Measurements from ENCODE around the gene BLMH. TPM values are rescaled to one million over a fixed set of nuclear protein-coding genes. Genes with fewer than 3 reads are reported as not detected.

Gene BLMH
- total and polyA plus RNA-seq, 2 experiments from 2014 or later = 21.3 to 28.2 TPM

DNA sequence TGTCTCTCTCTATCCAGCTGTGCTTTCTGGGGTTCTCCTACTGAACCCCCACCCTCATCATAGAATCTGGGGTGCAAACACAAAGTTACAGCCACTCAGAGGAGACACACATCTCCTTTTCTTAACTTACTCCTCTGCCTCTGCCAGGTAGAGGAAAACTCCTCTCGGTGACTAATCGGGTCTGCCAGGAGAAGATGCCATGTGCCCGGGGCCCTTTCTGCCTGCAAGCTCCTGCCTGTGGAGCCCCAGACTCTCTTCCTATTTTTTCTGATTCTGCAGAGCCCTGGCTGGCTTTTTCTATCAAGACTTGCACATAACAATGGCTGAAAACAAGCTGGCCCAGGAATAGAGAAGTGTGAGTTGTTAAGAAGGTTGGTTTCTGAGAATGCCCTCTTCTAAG is 66.6 kb downstream of the BLMH start:
- no peaks in the 10 kb centered on the region for H3K9me3 ChIP-seq (ENCODE audit: low read depth)
- H4K20me1 ChIP-seq (ENCODE audit: insufficient read depth, poor library complexity, severe bottlenecking) = no peaks in the 10 kb centered on the region
- H3K36me3 ChIP-seq (replicated peaks; ENCODE audit: insufficient read depth, low read depth) = no peaks in the 10 kb centered on the region
- no peaks in the 10 kb centered on the region for H3K9me2 ChIP-seq (replicated peaks; ENCODE audit: insufficient read depth)
- no peak overlapping the region for H3K4me2 ChIP-seq
- WGBS (ENCODE audit: low lambda C conversion rate, missing lambda C conversion rate) = 84% methylated on average over 3 of the region's 3 CpGs
- TF ChIP-seq EZH2phosphoT487 (IDR thresholded peaks at IDR 0.05; ENCODE audit: low read depth, severe bottlenecking, unreplicated experiment) (no peak), EZH2 (IDR thresholded peaks at IDR 0.05; ENCODE audit: borderline replicate concordance) (no peak)
- TF ChIP-seq, protein P1, sequence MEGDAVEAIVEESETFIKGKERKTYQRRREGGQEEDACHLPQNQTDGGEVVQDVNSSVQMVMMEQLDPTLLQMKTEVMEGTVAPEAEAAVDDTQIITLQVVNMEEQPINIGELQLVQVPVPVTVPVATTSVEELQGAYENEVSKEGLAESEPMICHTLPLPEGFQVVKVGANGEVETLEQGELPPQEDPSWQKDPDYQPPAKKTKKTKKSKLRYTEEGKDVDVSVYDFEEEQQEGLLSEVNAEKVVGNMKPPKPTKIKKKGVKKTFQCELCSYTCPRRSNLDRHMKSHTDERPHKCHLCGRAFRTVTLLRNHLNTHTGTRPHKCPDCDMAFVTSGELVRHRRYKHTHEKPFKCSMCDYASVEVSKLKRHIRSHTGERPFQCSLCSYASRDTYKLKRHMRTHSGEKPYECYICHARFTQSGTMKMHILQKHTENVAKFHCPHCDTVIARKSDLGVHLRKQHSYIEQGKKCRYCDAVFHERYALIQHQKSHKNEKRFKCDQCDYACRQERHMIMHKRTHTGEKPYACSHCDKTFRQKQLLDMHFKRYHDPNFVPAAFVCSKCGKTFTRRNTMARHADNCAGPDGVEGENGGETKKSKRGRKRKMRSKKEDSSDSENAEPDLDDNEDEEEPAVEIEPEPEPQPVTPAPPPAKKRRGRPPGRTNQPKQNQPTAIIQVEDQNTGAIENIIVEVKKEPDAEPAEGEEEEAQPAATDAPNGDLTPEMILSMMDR (IDR thresholded peaks at IDR 0.05; ENCODE audit: poor library complexity) = no peak
- peak overlapping the region; percentile 60 for H3K27ac ChIP-seq
- no peaks in the 10 kb centered on the region for H3K79me2 ChIP-seq
- DNase-seq (ENCODE audit: low spot score) = no peak
- H3K4me3 ChIP-seq = no peak overlapping the region
- H2AFZ ChIP-seq = no peak overlapping the region
- H3K27me3 ChIP-seq = no peaks in the 10 kb centered on the region
- H3K4me1 ChIP-seq (ENCODE audit: insufficient read depth) = peaks cover 16% of the 10 kb centered on the region

DNA sequence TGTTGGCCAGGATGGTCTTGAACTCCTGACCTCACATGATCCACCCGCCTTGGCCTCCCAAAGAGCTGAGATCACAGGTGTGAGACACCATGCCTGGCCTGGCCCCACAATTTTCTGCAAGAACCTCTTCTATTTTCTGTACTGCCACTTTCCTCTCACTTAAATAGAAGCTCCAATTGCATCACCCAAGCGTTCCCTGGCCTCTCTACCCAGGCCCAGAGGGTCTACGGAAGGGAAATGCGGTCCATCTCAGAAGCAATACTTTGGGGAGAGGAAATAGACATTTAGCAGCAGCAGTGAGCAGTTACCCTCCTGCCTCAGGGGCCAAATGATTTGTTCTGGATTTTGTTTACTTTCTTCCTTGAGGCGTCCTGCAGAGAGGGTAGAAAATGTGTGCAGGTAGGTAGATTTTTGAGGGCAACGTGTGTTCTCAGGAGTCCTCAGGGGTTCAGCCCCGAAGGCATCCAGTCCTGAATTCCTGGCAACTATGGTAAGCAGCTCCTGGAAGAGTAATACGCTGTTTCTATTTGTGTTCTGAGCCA is 67.3 kb downstream of the BLMH start:
- Histone ChIP-seq H3K27me3 (no peaks in the 10 kb centered on the region), H3K9me3 (ENCODE audit: low read depth) (no peaks in the 10 kb centered on the region), H4K20me1 (ENCODE audit: insufficient read depth, poor library complexity, severe bottlenecking) (no peaks in the 10 kb centered on the region), H3K4me2 (no peak overlapping the region), H3K4me1 (ENCODE audit: insufficient read depth) (peaks cover 18% of the 10 kb centered on the region), H2AFZ (no peak overlapping the region), H3K4me3 (no peak overlapping the region), H3K79me2 (no peaks in the 10 kb centered on the region), H3K9me2 (replicated peaks; ENCODE audit: insufficient read depth) (no peaks in the 10 kb centered on the region), H3K36me3 (replicated peaks; ENCODE audit: insufficient read depth, low read depth) (no peaks in the 10 kb centered on the region), H3K27ac (no peak overlapping the region)
- 65% methylated on average over 8 of the region's 8 CpGs for WGBS (ENCODE audit: low lambda C conversion rate, missing lambda C conversion rate)
- DNase-seq (ENCODE audit: low spot score) = no peak
- TF ChIP-seq EZH2phosphoT487 (IDR thresholded peaks at IDR 0.05; ENCODE audit: low read depth, severe bottlenecking, unreplicated experiment) (no peak), EZH2 (IDR thresholded peaks at IDR 0.05; ENCODE audit: borderline replicate concordance) (no peak)
- TF ChIP-seq, protein P1 (IDR thresholded peaks at IDR 0.05; ENCODE audit: poor library complexity) = no peak

DNA sequence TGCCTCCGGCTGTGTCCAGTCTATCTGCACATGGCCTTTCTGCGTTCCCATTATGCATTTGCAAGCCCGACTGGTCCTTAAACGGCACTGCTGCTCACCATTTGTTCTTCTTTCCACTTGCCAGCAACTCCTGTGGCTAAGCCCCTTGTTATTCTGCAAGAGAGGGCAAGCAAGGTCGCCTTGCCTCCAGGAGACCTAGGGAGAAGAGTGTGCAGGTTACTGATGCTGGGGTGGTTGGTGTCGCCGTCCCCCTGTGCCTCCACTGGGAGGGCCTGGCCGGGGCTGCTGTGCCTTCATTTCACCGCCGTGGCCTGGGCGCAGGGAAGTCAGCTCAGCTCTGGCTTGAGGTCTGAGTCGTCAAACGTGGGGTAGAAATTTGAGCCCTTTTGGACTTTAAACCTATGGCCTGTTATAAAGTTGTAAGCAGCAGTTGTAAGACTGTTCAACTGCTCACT is 69.0 kb downstream of the BLMH start:
- peak; percentile 43 for DNase-seq (ENCODE audit: low spot score)
- TF ChIP-seq EZH2phosphoT487 (IDR thresholded peaks at IDR 0.05; ENCODE audit: low read depth, severe bottlenecking, unreplicated experiment) = no peak
- no peak for TF ChIP-seq EZH2 (IDR thresholded peaks at IDR 0.05; ENCODE audit: borderline replicate concordance)
- TF ChIP-seq, protein P1 (IDR thresholded peaks at IDR 0.05; ENCODE audit: poor library complexity) = no peak
- Histone ChIP-seq H3K4me1 (ENCODE audit: insufficient read depth) (peaks cover 21% of the 10 kb centered on the region), H3K36me3 (replicated peaks; ENCODE audit: insufficient read depth, low read depth) (no peaks in the 10 kb centered on the region), H3K79me2 (no peaks in the 10 kb centered on the region), H4K20me1 (ENCODE audit: insufficient read depth, poor library complexity, severe bottlenecking) (no peaks in the 10 kb centered on the region), H3K27ac (peak overlapping the region; percentile 60), H3K9me2 (replicated peaks; ENCODE audit: insufficient read depth) (no peaks in the 10 kb centered on the region), H3K4me3 (no peak overlapping the region), H3K27me3 (no peaks in the 10 kb centered on the region), H3K4me2 (peak overlapping the region; percentile 15), H3K9me3 (ENCODE audit: low read depth) (no peaks in the 10 kb centered on the region), H2AFZ (no peak overlapping the region)
- 67% methylated on average over 13 of the region's 13 CpGs for WGBS (ENCODE audit: low lambda C conversion rate, missing lambda C conversion rate)

Data from hepatocyte (in vitro differentiated cells).